ENCODE results near the gene FAM124B. TPM values are rescaled to one million over a fixed set of nuclear protein-coding genes. Genes with fewer than 3 reads are reported as not detected.

Gene FAM124B
- total and polyA plus RNA-seq, 2 of the 8 experiments (the other 6 are each of a cell fraction or from before 2014, with no cell fraction given): 2.1 to 2.6 TPM

- TF ChIP-seq MAFK (IDR thresholded peaks at IDR 0.05; ENCODE audit: low read depth, low read length) (no peak), TEAD4 (IDR thresholded peaks at IDR 0.05; ENCODE audit: low read depth, low read length) (no peak), KDM1A (IDR thresholded peaks at IDR 0.05; ENCODE audit: borderline replicate concordance, low read length) (no peak), RNF2 (IDR thresholded peaks at IDR 0.05; ENCODE audit: borderline replicate concordance, low read depth, low read length, missing control alignments, poor library complexity, severe bottlenecking) (no peak), E2F6 (IDR thresholded peaks at IDR 0.05) (no peak), CTBP2 (IDR thresholded peaks at IDR 0.05; ENCODE audit: borderline replicate concordance, insufficient read depth, insufficient read length, low read length) (no peak), BRCA1 (IDR thresholded peaks at IDR 0.05; ENCODE audit: low read depth, low read length) (no peak), RAD21 (IDR thresholded peaks at IDR 0.05 in 1 of 2, conservative IDR thresholded peaks at IDR 0.05 in 1 of 2; ENCODE audit: low read depth in 2 of 2, low read length in 2 of 2) (no peak), PHF8 (conservative IDR thresholded peaks at IDR 0.05; ENCODE audit: low read depth, low read length) (no peak)
- Histone ChIP-seq H2AK5ac (ENCODE audit: low read depth, low read length) (no peak overlapping the region), H4K8ac (ENCODE audit: extremely low read depth, insufficient read depth, low read length) (no peak overlapping the region), H3K56ac (replicated peaks; ENCODE audit: insufficient read length, low read depth, low read length) (no peak overlapping the region), H2BK120ac (replicated peaks; ENCODE audit: low read depth, low read length) (no peak overlapping the region), H3K4ac (replicated peaks; ENCODE audit: insufficient read length, low read depth, low read length) (no peak overlapping the region), H4K20me1 (replicated peaks in 1 of 2; ENCODE audit: control insufficient read depth in 1 of 2, insufficient read depth in 2 of 2, low read length in 2 of 2) (no peaks in the 10 kb centered on the region), H3K4me3 (ENCODE audit: extremely low read depth in 1 of 4, insufficient read depth in 2 of 4, low read depth in 3 of 4, low read length in 4 of 4) (no peak overlapping the region), H4K5ac (ENCODE audit: insufficient read length, low read depth, low read length) (no peak overlapping the region), H3K4me2 (ENCODE audit: insufficient read depth in 1 of 2, low read depth in 2 of 2, low read length in 2 of 2) (no peak overlapping the region), H2AFZ (ENCODE audit: low read length) (no peak overlapping the region), H2BK20ac (ENCODE audit: low read length) (no peak overlapping the region), H3K27ac (ENCODE audit: low read depth, low read length) (no peak overlapping the region), H3K23me2 (ENCODE audit: low read depth, low read length) (no peaks in the 10 kb centered on the region), H3K27me3 (replicated peaks in 1 of 4; ENCODE audit: control insufficient read depth in 3 of 4, extremely low read depth in 1 of 4, insufficient read depth in 3 of 4, low read length in 3 of 4) (no peaks in the 10 kb centered on the region), H3K14ac (ENCODE audit: insufficient read length) (no peak overlapping the region), H3K9ac (replicated peaks in 1 of 4; ENCODE audit: extremely low read depth in 1 of 4, low read depth in 3 of 4, low read length in 3 of 4) (no peak overlapping the region), H4K91ac (replicated peaks; ENCODE audit: insufficient read length, low read length) (no peak overlapping the region), H3K79me1 (ENCODE audit: low read depth, low read length) (no peaks in the 10 kb centered on the region), H3K4me1 (replicated peaks in 1 of 4; ENCODE audit: control insufficient read depth in 3 of 4, insufficient read depth in 4 of 4, low read length in 3 of 4) (no peaks in the 10 kb centered on the region), H3K18ac (ENCODE audit: extremely low read depth, low read length) (no peak overlapping the region), H2BK15ac (ENCODE audit: low read length) (no peak overlapping the region), H3K79me2 (ENCODE audit: control insufficient read depth in 1 of 2, insufficient read depth in 2 of 2, low read length in 2 of 2) (no peaks in the 10 kb centered on the region), H3K9me3 (ENCODE audit: insufficient read depth in 2 of 2, low read depth in 1 of 2, low read length in 1 of 2) (no peaks in the 10 kb centered on the region; a peak in 1 of 4 replicates), H2BK5ac (ENCODE audit: low read depth, low read length) (no peak overlapping the region), H3K23ac (ENCODE audit: insufficient read length) (no peak overlapping the region), H2BK12ac (ENCODE audit: low read depth, low read length) (no peak overlapping the region), H3K36me3 (ENCODE audit: control insufficient read depth in 2 of 4, insufficient read depth in 4 of 4, low read length in 3 of 4) (no peaks in the 10 kb centered on the region)
- POLR2A ChIA-PET (ENCODE audit: partially characterized antibody): no interaction called here
- CTCF ChIA-PET (ENCODE audit: partially characterized antibody): interaction anchor here (0.7 to 1.4 kb wide), 2 partner anchors 9 to 562 kb away, joined by 3 to 5 read pairs; no protein-coding TSS in a partner anchor
- DNase-seq (ENCODE audit: low read depth in 1 of 2, low spot score in 2 of 2): no peak
- FAIRE-seq: no peak
- 92% methylated on average over 4 of the region's 4 CpGs; no CpG with 5 or more reads in 1 of the 2 experiments for WGBS, 2 experiments (ENCODE audit: extremely low coverage in 1 of 2, insufficient coverage in 1 of 2, insufficient read length in 1 of 2, insufficient replicate concordance in 2 of 2, low coverage in 1 of 2, low lambda C conversion rate in 2 of 2, missing lambda C conversion rate in 1 of 2)
These were observed 42.9 kb upstream of the FAM124B start for GRCh38 chr2:224444783-224445182.

Measured in H1 (cell line).